Activated CD8-positive, alpha-beta memory T cell treated with anti-CD3 and anti-CD28 coated beads, Interleukin-2, amount 50 U/mL, for 1 hour (primary cell): ENCODE data around the gene EFR3B.
"Not testable (repeated sequence)": the region's sequence is repeated elsewhere in the genome, so short reads cannot be mapped to it uniquely, and the experiment has no call there.

Source experiments
- DNase-seq: peaks from one replicate; pipeline ENCODE4 v3.0.0-alpha.2; 2020; ENCODE audit errors: extremely low read depth

Gene EFR3B

DNA sequence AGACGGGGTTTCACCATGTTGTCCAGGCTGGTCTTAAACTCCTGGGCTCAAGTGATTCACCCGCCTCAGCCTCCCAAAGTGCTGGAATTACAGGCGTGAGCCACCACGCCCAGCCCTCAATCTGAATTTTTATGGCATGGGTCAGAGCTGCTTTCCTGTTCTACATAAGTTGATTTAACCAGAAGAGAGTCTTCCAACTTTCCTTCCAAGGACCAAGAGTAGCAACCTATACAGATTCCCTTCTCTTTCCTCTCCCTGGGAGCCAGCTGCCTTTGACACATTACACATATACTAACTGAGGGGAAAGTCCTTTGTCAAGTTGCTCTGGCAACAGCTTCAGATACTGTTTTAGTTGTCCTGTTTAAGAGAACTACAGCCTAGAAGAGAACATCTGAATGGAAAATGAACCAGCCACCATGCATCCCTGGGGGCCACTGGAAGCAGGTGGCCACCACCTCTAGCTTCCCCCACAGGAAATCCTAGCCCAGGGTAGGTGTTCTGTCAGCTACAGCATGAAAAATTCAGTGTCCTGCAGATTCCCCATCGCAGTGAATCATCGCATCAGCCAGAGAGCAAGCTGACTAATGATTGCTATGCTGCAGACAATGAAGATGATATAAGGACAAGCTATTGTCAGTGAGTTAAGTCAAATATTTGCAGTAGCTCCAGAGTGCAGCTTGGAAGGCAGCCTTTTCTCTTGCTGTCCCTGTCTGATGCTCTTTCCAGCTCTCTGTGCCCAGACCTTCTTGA lies 63.6 kb downstream of the EFR3B start:
- no peak for DNase-seq

DNA sequence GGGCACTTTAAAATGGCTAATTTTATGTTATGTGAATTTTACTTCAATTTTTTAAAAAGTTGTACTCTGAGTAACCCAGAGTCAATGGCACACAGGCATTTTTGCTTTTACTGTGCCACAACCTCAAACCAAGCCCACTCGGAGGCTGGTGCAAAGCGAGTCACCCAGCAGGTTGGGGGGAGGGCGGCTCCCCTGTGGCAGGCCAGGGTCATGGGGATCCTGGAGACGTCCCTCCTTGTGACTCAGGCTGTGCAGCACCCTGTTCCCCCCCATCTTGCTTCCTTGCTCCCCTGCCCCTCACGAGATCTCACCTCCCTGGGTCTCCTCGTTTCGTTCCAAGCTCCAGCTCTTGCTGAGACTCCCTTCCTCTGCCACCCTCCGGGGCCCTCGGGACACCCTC lies 67.9 kb downstream of the EFR3B start:
- no peak for DNase-seq

DNA sequence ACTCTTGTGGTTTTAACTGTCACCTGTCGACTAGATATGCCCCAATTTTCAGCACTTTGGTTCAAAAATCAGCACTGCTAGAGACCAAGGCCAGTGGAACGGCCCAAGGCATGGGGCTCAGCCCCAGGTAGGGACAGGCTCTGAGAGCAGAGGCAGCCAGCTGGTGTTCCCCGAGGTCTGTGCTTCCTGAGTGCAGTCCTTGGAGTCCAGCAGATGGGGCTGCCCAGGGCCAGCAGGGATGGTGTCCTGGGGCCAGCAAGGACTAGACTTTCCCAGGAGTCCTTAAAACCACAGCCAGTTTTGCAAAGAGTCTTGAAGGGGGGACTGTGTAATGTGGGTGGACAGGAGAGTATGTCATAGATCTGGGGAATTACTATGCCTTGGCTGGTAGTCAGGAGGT lies 70.2 kb downstream of the EFR3B start:
- no peak for DNase-seq

DNA sequence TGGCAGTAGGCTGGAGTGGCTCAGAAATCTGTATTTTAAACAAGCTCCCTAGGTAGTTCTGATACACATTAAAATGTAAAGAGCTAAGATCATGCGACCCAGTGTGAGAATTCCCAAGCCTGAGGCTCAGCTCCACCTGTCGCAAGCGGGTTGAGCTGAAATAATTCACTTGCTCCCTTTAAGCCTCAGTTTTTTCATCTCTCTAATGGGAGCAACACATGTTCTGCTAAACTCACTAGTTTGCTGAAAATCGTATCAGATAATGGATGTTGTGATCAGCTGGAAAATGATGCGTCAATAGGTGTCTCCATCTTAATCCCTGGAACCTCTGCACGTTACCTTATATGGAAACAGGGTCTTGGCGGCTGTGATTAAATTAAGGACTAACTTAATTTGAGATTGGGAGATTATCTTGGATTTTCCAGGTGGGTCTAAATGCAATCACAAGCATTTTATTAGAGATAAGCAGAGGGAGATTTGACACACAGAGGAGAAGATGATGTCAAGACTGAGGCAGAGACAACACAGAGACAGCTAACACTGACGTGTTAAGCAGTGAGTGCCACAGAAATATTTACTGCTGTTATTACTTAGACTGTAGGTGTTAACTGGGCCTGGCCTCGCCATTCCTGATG lies 73.5 kb downstream of the EFR3B start:
- no peak for DNase-seq

DNA sequence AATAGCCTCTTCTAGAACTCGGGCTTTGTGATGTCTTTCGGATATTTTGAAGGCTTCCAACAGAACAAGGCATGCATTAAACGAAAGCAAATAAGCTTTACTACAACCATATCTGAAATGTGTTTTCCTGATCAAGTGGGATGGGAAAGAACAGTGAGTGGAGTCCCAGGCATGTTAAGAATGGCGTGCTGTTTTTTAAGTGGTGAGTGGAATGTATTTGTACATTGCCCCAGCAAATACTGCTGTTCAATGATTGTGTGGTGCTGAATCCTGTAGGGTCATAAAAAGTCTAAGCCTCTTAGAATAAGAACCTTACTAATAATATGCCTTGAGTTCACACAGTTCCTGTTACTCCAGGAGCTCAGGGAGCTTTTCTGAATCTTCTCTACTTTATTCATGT lies 74.0 kb downstream of the EFR3B start:
- DNase-seq: no peak

DNA sequence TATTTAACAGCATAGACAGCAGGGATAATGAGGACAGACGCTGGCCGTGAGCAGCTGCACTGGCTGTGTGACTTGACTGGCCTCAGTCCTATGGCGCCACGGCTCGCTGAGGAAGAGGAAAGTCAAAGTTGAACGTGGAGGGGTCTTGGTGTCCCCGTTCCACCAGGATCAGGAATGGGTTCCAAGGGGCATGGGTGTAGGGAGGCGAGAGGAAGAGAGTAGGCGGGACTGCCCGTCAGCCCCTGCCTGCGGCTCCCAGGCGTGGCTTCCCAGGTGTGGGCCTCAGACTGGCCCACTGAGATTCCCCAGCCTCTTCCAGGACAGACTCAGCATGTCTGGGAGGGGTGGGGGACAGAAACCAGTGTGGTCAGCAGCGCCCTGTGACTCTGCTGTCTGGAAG lies 75.1 kb downstream of the EFR3B start:
- DNase-seq: no peak

DNA sequence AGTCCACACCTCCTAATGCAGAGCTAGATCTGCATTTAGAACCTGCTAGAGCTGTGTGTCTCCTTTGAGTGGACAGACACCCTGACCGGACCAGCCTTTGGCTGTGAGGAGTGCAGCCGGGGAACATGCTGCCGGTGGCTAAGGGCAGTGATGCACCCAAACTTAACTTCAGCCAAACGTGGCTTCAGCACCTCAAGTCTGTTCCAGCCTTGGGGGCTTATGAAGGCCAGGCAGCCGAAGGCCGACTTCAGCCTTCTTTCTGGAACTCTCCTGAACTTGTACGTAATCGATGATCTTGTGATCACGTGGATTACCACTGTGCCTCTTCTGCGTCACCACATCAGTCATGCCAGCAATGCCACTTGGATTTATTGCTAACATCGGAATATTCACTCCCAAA lies 77.4 kb downstream of the EFR3B start:
- DNase-seq: no peak

DNA sequence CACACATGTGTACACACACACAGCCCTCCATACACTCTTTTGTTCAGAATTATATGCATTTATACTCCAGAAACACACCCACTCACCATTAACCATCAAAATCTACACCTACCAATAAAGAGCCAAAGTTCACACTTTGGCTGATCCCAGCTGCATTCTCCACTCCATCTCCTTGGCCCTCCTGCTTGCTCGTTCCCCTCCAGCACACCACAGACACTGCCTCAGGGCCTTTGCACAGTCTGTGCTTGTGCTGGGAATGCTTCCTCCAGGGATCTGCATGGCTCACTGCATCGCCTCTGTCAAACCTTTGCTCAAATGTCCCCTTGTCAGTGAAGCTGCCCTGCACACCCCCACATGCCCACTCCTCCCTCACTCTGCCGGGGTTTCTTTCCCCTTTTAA lies 80.5 kb downstream of the EFR3B start:
- DNase-seq: no peak

DNA sequence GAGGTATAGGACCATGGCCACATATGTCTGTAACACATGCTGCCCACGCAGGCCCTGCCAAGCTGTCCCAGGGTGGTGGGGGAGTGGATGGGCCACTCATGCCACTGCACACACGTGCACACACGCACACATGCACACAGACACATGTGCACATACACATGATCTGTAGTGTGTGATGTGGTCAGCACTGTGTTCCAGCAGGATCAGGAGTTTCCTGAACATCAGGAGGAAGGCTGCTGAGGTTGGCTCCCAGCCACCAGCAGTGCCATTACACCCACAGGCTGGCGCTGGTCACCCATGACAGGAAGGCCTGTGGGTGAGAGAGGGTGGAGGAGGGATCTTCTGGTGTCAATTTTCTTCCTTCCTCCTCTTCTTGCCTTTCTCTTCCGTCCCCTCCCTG lies 81.8 kb downstream of the EFR3B start:
- DNase-seq: no peak

DNA sequence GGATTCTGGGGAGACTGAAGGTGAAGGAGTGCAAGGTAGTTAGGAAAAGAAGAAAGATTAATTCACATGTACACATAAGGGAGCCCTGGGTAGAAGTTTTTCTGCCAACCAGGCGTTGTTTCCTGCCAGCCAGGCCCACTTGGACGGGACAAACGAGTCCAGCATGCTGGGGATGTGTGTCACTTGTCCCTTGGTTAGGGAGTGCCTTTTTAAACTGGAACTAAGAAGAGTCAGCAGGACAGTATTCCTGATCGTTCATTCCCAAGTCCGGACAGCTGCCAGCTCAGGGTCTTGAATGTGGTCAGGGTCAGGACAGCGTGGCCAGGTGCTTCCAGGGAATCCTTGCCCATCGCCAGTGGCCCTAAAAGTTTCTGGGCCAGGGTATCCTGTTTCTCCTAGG lies 83.3 kb downstream of the EFR3B start:
- no peak for DNase-seq

DNA sequence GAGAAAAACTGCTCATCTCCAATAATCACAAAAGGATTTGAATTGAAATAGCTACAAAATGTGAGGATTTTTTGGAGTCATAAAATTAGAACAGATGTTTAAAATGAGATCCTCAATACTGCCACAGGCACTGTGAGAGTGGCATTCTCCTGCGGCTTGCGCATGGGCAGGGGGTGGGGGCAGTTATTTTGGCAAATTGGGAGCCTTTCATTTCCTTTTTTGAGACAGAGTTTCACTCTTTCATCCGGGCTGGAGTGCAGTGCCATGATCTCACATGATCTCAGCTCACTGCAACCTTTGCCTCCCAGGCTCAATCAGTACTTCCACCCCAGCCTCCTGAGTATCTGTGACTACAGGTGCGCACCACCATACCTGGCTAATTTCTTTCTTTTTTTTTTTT lies 84.1 kb downstream of the EFR3B start:
- no peak for DNase-seq

DNA sequence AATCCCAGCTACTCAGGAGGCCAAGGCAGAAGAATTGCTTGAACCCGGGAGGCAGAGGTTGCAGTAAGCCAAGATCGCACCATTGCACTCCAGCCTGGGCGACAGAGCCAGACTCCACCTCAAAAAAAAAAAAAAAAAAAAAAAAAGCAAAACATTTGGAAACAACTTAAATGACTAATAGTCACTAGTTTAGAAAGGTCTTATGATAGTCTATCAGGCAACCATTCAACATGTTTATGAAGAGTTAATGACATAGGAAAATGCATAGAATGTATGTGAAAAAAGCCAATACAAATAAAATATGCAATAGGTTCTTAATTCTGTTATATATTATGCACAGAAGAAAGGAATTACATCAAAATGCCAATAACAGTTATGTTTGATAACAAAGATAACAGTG lies 85.2 kb downstream of the EFR3B start:
- DNase-seq: not testable (repeated sequence)

DNA sequence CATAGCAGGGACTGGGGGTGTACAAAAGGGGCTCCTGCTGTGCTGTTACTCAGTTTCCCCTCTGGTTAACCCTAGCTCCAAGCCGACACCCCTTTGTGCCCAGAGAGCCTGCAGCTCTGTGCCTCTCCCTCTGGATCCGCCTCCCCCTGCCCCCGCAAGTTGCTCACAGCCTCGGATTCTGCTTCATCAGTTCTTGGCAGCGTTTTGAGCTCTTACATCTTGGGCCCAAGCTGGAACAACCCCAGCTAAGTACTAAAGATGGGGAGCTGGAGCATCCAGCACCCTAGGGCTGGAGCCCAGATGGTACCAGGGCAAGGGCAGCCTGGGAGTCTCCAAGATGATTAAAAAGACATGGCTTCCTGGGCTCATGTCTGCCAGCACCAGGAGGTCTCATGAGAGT lies 85.8 kb downstream of the EFR3B start:
- no peak for DNase-seq

DNA sequence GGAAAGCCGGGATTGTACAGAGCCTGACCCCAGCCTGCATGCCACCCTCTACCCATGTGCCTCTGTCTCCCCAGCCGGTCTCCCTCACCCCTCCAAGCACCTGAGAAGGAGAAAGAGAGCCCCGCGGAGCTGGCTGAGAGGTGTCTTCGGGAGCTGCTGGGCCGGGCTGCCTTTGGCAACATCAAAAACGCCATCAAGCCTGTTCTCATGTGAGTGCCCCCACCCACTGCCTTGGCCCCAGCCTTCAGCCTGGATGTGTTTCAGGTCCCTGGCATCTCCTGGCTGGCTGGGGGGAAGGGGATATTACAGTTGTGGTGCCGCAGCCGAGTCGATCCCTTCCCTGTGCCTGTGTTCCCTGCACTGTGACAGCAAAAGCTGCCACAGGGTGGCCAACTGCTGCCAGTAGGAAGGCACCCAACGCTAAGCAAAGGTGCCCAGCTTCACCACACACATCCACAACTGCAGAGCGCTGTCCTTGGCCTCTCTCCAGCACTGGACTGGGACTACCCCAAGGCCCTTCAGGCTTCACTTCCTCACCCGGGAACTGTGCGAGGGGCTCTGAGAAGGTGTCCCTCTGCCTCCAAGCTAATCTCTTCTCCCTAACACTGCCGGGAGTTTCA lies 88.1 kb downstream of the EFR3B start:
- DNase-seq: no peak

DNA sequence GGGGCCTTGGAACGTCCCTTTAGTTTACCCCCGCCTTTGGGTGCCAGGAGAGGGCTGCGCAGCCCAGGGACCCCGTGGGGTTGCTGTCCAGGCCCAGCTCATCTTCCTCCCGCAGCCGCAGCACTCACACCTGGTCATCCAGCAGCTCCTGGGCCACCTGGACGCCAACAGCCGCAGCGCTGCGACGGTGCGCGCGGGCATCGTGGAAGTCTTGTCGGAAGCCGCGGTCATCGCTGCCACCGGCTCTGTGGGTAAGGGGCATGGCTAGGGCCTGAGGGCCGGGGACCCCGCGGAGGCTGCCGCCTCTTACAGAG lies 89.3 kb downstream of the EFR3B start:
- no peak for DNase-seq

DNA sequence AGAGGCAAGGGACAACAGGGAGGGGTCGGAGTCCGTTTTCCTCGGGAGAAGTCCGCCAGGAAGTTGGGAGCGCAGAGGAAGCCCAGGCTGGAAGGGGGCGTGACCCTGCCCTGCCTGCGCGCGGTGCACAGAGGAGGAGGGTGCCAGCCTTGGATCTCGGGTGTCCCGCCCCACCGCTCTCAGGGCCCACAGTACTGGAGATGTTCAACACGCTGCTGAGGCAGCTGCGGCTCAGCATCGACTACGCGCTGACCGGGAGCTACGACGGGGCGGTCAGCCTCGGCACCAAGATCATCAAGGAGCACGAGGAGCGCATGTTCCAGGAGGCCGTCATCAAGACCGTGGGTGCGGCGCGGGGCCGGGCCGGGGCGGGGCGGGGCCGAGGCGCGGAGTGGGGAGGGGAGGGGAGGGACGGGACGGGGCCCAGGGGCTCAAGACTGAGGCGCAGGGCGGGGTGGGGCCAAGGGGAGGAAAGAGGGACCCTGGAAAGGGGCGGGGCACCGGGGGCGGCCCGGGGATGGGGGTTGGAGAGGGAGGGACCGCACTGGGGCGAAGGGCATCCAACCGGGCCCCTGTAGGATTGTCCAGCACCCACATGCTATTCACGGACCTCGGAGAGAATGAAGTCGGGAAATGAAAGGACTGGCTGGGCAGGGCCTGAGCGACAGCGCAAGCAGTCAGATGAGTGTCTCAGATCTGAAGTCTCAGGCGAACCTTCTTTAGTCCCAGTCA lies 89.9 kb downstream of the EFR3B start:
- DNase-seq: no peak

DNA sequence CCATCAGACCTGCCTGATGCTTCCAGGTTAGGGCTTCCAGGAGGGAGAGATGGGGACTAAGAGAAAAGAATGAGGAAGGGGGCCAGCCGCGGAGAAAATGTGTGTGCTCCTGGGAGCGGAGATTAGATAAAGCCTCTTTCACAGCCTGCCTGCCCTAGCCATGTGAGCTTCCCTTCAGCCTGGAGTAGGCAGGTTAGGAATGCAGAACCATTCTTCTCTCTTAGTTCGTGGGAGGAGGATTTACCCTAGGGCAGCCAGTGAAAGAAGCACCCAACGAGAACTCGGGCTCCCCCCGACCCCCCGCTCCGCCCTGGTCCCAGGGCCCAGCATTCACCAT lies 90.4 kb downstream of the EFR3B start:
- no peak for DNase-seq

DNA sequence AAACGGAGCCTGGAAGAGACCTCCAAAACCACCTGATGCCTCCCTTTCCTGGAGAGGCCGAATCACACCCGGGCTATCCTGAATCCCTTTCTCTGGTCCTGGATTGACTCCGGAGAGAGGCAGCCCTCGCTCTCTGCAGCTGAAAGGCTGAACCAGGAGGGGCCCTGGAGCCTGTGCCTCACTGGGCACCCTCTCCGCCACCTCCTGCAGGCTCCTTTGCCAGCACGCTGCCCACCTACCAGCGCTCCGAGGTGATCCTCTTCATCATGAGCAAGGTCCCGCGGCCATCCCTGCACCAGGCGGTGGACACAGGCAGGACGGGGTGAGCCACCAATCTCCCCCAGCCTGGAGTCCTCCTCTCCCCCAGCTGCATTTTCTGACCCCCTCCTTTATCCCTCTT lies 90.8 kb downstream of the EFR3B start:
- no peak for DNase-seq

DNA sequence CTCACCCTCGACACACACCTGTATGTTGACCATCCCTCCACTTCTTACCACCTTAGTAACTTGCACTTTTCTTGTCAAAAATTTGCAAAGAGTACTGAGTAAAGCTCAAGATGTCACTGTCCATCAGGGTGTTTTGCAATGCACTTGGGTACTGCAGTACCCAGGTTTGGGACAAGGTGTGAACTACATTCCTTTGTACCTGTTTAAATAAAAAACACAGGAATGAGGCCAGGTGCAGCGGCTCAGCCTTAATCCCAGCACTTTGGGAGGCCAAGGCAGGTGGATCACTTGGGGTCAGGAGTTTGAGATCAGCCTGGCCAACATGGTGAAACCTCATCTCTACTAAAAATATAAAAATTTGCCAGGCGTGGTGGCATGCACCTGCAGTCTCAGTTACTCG lies 98.7 kb downstream of the EFR3B start:
- not testable (repeated sequence) for DNase-seq

DNA sequence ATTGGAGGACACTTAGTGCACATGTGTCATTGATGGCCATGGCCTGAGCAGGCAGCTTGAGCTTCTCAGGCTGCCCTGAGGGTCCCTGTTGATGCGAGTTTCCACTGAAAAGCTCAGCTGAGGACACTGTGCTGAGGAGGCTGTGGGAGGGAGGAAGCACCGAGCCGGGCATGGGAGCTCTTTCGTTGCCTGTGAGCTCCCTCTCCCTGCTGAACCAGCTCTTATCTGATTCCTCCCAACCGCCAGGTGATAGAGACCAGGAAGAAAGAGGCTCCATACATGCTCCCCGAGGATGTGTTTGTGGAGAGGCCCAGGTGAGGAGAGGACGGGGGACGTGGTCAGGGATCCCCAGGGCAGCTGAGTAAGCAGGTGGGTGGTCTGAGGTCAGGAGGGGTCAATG lies 99.2 kb downstream of the EFR3B start:
- no peak for DNase-seq

DNA sequence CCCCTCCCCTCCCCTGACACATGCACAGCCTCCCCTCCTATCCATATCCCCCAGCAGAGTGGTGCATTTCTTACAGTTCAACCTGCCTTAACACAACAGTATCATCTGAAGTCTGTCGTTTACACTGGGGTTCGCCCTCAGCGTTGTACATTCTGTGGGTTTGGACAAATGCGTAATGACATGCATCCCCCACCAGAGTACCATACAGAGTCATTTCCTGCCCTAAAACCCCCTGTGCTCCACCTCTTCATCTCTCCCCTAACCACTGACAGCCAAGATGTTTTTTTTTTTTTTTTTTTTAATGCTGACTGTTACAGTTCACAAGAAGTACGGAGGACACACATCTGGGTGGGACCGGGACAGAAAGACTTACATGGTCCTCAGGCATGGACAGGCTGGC lies 103.9 kb downstream of the EFR3B start:
- DNase-seq: no peak

DNA sequence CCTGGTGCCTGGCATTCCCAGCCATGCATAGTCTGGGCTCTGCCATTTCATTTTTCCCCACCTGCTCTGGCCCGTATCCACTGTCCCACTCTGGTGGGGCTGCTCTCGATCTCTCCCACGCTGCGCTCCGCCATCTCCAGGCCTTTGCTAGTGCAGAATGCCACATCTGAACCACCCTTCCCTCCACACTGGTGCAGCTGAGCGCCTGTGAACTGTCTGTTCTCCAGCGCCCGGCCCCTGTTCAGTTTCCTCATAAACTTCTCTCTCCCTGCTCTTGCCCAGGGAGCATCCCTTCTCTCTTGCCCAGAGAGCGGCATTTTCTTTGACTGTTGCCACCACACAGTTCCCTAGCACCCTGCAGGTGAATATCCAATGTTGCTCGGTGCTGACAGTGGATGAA lies 105.0 kb downstream of the EFR3B start:
- DNase-seq: no peak

DNA sequence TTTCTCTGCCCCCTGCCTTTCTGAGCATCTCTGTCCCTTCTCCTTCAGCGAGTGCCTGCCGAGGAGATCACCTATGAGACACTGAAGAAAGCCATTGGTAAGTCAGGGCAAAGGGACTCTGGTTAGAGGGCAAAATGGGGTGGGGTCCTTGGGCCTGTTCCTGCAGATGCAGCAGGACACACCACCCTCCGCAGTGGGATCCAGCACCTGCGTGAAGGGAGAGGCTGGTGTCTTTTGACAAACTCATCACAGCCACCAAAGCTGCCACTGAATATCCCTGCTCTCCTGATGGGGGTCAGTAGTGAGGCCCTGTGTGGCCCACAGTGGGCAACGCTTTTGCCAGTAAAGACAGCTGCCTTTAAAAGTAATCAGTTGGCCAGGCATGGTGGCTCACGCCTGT lies 107.8 kb downstream of the EFR3B start:
- no peak for DNase-seq
